GM21825 (cell line): Measurements from ENCODE around the gene EID2B.

ENCODE experiments used
- ATAC-seq: cut with Tn5 transposase; IDR thresholded peaks from one replicate; pipeline ENCODE4 v1.9.1; 2021; ENCODE audit warnings: mild to moderate bottlenecking, moderate library complexity; ENCODE audit not compliant: unreplicated experiment

Gene EID2B

GRCh38 chr19:39533003-39533512, 406 bp upstream of the EID2B start:
- ATAC-seq: no peak

- ATAC-seq: no peak
Measured at GRCh38 chr19:39531834-39532232, 819 bp downstream of the EID2B start.

GRCh38 chr19:39525205-39525604, 7.4 kb downstream of the EID2B start:
- ATAC-seq: no peak

GRCh38 chr19:39524495-39524894, 8.2 kb downstream of the EID2B start:
- no peak for ATAC-seq

- ATAC-seq: no peak
Measured at GRCh38 chr19:39520541-39521484, 11.8 kb downstream of the EID2B start.

GRCh38 chr19:39518975-39519374, 13.7 kb downstream of the EID2B start:
- ATAC-seq: no peak

- no peak for ATAC-seq
Measured at GRCh38 chr19:39518458-39518857, 14.2 kb downstream of the EID2B start.

- no peak for ATAC-seq
Measured at GRCh38 chr19:39517432-39517831, 15.2 kb downstream of the EID2B start.

- ATAC-seq: no peak
Measured at GRCh38 chr19:39516270-39516669, 16.4 kb downstream of the EID2B start.

- ATAC-seq: no peak
Measured at GRCh38 chr19:39515551-39516191, 17.0 kb downstream of the EID2B start.

GRCh38 chr19:39514840-39515550, 17.7 kb downstream of the EID2B start, which contains the start of gene SELENOV:
Gene SELENOV (plus strand): TSS chr19:39515139. CDS start chr19:39515213, 74 bp downstream.
- ATAC-seq: no peak

GRCh38 chr19:39512988-39513387, 19.7 kb downstream of the EID2B start:
- ATAC-seq: no peak

GRCh38 chr19:39509233-39509632, 23.4 kb downstream of the EID2B start:
- ATAC-seq: no peak

GRCh38 chr19:39508629-39509028, 24.0 kb downstream of the EID2B start:
- no peak for ATAC-seq

- no peak for ATAC-seq
Measured at GRCh38 chr19:39507715-39508364, 24.8 kb downstream of the EID2B start.

- ATAC-seq: no peak
Measured at GRCh38 chr19:39506944-39507714, 25.5 kb downstream of the EID2B start.

GRCh38 chr19:39506598-39506943, 26.1 kb downstream of the EID2B start:
- no peak for ATAC-seq

GRCh38 chr19:39502640-39503417, 29.8 kb downstream of the EID2B start:
- ATAC-seq: no peak

GRCh38 chr19:39501340-39501739, 31.3 kb downstream of the EID2B start:
- ATAC-seq: no peak
